OCI-LY7 (cell line): ENCODE data around the gene MED22.

ENCODE experiments used
- CTCF ChIP-seq: fragments of 200-600 bp; sonication (generic); conservative IDR thresholded peaks from 2 replicates; pipeline ENCODE4 v1.5.1; 2014; ENCODE audit warnings: mild to moderate bottlenecking, antibody characterized with exemption, low read length, moderate library complexity, mixed read lengths
- EZH2phosphoT487 ChIP-seq: fragments of 200-600 bp; sonication (generic); IDR thresholded peaks from 2 replicates; pipeline ENCODE4 v1.6.1; 2018; ENCODE audit warnings: low read depth, borderline replicate concordance, mild to moderate bottlenecking, mixed run types, antibody characterized with exemption, low read length, moderate library complexity, mixed read lengths

- TF ChIP-seq CTCF (no peak), EZH2phosphoT487 (no peak)
These were observed 20.4 kb upstream of the MED22 start for GRCh38 chr9:133368249-133368881.
